Neural cell (in vitro differentiated cells): ENCODE measurements around the gene UPK3BL1.
"Not testable (repeated sequence)": the region's sequence is repeated elsewhere in the genome, so short reads cannot be mapped to it uniquely, and the experiment has no call there.

Source experiments
- EP300 ChIP-seq: fragments of 450-650 bp; conservative IDR thresholded peaks from 2 replicates; pipeline ENCODE4 v1.6.1; 2014; ENCODE audit warnings: antibody characterized with exemption, mild to moderate bottlenecking, moderate library complexity; ENCODE audit not compliant: poor library complexity, severe bottlenecking
- EZH2 ChIP-seq: fragments of 200-600, 300-800 bp; shearing (Covaris generic), sonication (generic); IDR thresholded peaks from 2 replicates; pipeline ENCODE4 v1.6.1; 2014; ENCODE audit warnings: antibody characterized with exemption, low read length, borderline replicate concordance, mild to moderate bottlenecking; ENCODE audit not compliant: insufficient read depth, poor library complexity, severe bottlenecking
- POLR2AphosphoS5 ChIP-seq: IDR thresholded peaks from 2 replicates; pipeline ENCODE4 v1.6.1; 2012
- SMC3 ChIP-seq: fragments of 450-650 bp; conservative IDR thresholded peaks from 2 replicates; pipeline ENCODE4 v1.6.1; 2014; ENCODE audit warnings: antibody characterized with exemption, mild to moderate bottlenecking, moderate library complexity; ENCODE audit not compliant: poor library complexity
- TAF1 ChIP-seq: IDR thresholded peaks from 2 replicates; pipeline ENCODE4 v1.6.1; 2012; ENCODE audit warnings: low read depth
- TF ChIP-seq, protein P1 (sequence below): fragments of 450-650 bp; IDR thresholded peaks from 2 replicates; pipeline ENCODE4 v1.5.1; 2014; ENCODE audit warnings: antibody characterized with exemption, mild to moderate bottlenecking, moderate library complexity; ENCODE audit not compliant: poor library complexity, severe bottlenecking
- TF ChIP-seq, protein P2 (sequence below): IDR thresholded peaks from 2 replicates; pipeline ENCODE4 v1.6.1; 2012; ENCODE audit warnings: borderline replicate concordance

DNA sequence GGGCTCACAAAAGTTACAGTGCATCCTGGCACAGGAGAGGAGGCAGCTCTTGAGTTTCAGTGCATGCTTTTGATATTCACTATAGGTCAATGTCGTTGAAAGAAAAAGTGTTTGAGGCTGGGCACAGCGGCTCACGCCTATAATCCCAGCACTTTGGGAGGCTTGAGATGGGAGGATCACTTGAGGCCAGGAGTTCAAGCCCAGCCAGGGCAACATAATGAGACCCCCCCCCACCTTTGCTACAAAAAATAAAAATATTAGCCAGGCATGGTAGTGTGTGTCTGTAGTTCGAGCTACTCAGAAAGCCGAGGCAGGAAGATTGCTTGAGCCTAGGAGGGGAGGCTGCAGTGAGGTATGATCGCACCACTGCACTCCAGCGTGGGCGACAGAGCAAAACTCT lies 24.5 kb downstream of the UPK3BL1 start:
- TF ChIP-seq EZH2, TAF1, POLR2AphosphoS5, EP300, SMC3: not testable (repeated sequence)
- TF ChIP-seq, protein P1, sequence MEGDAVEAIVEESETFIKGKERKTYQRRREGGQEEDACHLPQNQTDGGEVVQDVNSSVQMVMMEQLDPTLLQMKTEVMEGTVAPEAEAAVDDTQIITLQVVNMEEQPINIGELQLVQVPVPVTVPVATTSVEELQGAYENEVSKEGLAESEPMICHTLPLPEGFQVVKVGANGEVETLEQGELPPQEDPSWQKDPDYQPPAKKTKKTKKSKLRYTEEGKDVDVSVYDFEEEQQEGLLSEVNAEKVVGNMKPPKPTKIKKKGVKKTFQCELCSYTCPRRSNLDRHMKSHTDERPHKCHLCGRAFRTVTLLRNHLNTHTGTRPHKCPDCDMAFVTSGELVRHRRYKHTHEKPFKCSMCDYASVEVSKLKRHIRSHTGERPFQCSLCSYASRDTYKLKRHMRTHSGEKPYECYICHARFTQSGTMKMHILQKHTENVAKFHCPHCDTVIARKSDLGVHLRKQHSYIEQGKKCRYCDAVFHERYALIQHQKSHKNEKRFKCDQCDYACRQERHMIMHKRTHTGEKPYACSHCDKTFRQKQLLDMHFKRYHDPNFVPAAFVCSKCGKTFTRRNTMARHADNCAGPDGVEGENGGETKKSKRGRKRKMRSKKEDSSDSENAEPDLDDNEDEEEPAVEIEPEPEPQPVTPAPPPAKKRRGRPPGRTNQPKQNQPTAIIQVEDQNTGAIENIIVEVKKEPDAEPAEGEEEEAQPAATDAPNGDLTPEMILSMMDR, result not testable (repeated sequence)
- TF ChIP-seq, protein P2, sequence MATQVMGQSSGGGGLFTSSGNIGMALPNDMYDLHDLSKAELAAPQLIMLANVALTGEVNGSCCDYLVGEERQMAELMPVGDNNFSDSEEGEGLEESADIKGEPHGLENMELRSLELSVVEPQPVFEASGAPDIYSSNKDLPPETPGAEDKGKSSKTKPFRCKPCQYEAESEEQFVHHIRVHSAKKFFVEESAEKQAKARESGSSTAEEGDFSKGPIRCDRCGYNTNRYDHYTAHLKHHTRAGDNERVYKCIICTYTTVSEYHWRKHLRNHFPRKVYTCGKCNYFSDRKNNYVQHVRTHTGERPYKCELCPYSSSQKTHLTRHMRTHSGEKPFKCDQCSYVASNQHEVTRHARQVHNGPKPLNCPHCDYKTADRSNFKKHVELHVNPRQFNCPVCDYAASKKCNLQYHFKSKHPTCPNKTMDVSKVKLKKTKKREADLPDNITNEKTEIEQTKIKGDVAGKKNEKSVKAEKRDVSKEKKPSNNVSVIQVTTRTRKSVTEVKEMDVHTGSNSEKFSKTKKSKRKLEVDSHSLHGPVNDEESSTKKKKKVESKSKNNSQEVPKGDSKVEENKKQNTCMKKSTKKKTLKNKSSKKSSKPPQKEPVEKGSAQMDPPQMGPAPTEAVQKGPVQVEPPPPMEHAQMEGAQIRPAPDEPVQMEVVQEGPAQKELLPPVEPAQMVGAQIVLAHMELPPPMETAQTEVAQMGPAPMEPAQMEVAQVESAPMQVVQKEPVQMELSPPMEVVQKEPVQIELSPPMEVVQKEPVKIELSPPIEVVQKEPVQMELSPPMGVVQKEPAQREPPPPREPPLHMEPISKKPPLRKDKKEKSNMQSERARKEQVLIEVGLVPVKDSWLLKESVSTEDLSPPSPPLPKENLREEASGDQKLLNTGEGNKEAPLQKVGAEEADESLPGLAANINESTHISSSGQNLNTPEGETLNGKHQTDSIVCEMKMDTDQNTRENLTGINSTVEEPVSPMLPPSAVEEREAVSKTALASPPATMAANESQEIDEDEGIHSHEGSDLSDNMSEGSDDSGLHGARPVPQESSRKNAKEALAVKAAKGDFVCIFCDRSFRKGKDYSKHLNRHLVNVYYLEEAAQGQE, result not testable (repeated sequence)
